ENCODE results near the gene SMIM10. TPM values are rescaled to one million over a fixed set of nuclear protein-coding genes. Genes with fewer than 3 reads are reported as not detected.
A peak's percentile ranks its signal among the peaks of the same experiment; 100 is the strongest.
"Not testable (repeated sequence)": the region's sequence is repeated elsewhere in the genome, so short reads cannot be mapped to it uniquely, and the experiment has no call there.

The SMIM10 gene
- polyA plus RNA-seq, 3 donors, result 8.5 to 13.0 (median 10.3) TPM

DNA sequence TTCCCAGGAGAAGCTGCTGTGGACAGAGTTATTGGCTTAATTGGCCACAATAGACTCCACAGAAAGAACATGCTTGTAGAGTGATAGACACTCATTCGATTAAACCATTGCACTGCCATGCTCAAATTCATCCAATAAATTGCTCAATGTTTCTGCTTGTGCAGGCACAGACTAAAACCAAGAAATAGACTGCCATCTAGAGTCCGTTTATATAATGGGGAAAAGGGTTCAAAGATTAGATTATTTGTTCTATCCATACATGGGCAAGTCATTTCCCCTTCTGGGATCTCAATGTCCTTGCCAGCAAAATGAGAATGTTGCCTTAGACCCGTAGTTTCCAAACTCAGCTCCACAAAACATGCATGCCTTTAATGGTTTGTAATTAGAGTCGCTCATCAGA is 8.7 kb downstream of the SMIM10 start:
- DNase-seq (ENCODE audit: extremely low read depth in 1 of 11, low read depth in 9 of 11, low spot score in 4 of 11), result no peak

DNA sequence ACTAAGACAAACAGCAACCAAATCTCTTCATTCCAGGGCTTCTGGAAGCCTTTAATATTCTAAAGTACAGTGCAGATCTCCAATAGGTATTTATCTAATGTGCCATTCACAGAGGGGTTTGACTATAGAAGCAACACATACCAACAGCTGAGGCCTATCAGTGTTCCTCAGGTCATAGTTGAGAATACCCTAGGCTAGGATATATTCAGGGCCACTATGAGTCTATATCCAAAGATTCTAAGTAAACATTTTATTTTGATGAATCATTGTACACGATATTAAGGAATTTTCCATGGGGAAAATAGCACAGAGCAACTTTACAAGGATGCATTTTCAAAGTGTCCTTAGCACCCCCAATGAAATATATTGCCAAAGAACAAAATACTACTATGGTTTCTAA is 9.7 kb downstream of the SMIM10 start:
- DNase-seq (ENCODE audit: extremely low read depth in 1 of 11, low read depth in 9 of 11, low spot score in 4 of 11), result no peak

DNA sequence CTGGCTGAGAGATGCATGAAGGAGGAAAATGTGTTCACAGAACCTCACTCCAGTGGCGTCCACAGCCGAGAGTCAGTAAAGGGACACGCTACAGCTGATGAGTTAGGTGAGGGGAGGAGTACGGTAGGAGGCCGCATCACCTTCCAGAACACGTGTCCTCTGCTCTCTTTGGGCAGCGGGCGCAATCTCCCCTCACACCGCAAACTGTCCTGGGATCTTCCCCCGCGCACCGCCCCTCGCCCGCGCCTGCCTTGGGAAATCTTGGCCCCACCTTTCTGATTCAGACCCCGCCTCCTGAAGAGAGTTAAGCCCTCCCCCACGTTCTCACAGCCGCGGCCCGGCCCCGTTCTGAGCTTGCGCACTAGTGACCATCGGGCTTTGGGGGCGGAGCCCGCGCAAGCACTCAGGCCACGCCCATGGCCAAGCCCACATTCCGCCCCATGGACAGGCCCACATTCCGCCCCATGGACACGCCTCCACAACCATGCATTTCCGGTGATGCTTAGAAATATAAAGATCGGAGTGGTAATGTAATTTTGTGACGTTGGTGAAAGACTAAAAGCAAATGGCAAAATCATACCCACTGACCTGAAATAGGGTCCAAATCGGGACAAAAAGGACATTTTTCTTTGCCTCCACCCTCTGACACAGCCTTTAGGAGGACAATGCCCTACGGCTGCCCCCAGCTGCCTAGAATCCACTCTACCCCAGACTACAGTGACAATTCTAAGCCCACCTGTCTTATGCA is 13.3 kb downstream of the SMIM10 start:
- peak; percentile 75 to 89 (median 85) for DNase-seq (ENCODE audit: extremely low read depth in 1 of 11, low read depth in 9 of 11, low spot score in 4 of 11)

DNA sequence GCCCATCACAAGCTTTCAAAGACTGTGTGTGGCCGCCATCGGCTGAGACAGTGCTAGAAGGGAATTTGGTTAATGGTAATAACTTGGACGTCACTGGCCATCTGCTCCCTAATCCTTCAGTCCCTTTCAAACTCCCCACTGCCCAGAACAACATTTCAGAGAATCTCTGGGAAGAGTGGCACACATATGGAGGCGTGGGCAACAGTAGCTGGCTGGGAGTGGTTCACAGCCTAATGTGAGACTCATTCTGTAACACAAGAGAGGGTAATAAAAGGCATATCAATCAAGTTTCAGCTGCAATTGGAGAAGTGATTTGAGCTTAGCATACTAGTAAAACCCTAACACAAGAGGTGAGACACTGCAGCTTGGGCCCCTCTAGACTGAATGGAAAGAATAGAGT is 15.4 kb downstream of the SMIM10 start:
- DNase-seq (ENCODE audit: extremely low read depth in 1 of 11, low read depth in 9 of 11, low spot score in 4 of 11), result no peak

DNA sequence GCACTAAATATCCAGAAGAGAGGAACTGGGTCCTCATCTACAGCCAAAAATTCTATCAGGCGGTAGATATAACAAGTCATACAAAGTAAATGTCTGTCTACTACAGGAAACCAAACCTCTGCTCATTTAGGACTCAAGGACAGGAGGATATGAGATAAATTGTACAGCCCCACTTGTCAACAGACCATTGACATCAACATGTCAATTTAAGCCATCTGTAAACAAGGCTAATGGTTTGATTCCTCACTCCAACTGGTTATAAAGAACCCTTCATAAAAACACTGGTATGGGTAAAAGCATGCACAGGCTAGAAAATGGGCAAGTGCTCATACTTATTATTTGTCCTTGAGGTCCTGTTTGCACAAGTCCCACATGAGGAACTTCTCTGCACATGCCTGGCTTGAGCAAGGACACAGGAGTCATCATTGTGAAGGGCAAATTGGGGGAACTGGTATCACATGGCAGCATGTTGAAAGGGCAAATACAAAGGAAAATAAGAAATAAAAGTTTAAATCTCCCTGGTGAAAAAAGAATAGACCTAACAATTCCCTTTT is 18.3 kb downstream of the SMIM10 start:
- DNase-seq (ENCODE audit: extremely low read depth in 1 of 11, low read depth in 9 of 11, low spot score in 4 of 11), result no peak

DNA sequence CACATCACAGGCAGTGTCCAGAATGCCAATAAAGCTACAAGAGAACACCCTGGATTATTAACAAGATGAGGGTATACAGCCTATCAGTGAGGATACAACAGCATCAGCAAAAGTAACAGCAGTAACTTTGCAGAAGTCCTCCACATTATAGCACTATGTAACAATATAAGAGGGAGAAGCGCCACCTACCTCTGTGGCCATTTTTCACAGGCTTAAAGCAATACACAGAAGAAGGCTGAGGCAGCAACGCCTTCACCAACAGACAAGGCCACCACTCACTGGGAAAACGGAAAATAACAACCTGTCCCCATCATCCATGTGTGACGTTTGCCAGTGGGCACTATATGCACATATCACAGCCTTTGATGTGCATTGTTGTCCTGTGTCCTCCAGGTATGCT is 19.0 kb downstream of the SMIM10 start:
- no peak for DNase-seq (ENCODE audit: extremely low read depth in 1 of 11, low read depth in 9 of 11, low spot score in 4 of 11)

DNA sequence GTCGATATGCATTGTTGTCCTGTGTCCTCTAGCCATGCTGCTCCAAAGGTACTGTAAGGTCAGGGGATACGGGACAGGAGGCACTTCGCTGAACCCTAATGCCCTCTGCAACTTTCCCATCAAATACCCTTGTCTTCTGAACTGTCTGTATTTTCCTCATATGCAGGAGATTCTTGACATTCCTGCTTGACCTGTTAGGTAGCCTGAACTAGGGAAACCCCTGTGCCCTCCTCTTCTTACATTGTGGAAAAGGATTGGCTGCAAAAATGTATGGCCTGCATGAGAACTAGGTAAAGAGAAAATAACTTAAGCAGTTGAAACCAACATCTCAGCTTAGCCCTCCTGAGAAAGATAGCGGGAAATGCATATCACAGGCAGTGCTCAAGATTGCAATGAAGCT is 20.1 kb downstream of the SMIM10 start:
- DNase-seq (ENCODE audit: extremely low read depth in 1 of 11, low read depth in 9 of 11, low spot score in 4 of 11), result no peak

DNA sequence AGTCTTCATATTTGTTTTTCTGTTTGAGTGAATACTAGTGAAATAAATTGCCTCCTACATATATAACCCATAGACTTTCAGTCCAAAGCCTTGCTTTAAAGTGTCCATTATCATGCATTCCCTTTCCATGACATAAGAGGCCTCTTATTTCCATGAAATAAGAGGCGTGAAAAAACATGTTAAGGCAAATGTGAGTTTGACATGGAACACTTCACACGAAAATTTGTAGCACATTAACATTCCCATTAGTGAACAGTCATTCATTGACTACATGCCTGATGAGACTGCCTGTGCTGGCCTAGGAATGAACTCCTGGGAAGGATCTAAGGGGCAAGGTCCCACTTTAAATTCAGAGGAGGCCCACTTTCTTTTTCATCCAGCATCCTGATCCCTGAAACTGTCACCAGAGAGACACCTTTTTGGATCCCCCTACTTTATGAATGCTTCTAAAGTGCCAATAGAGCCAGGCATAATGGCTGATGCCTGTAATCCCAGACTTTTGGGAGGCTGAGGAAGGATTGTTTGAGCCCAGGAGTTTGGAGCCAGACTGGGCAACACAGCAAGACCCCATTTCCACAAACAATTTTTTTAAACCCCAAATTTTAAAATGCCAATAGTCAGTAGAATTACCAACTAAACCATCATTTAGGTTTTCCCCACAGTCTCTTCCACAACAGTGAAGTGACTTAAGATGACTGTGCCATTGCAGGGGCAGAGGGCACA is 24.9 kb downstream of the SMIM10 start:
- no peak for DNase-seq (ENCODE audit: extremely low read depth in 1 of 11, low read depth in 9 of 11, low spot score in 4 of 11)

DNA sequence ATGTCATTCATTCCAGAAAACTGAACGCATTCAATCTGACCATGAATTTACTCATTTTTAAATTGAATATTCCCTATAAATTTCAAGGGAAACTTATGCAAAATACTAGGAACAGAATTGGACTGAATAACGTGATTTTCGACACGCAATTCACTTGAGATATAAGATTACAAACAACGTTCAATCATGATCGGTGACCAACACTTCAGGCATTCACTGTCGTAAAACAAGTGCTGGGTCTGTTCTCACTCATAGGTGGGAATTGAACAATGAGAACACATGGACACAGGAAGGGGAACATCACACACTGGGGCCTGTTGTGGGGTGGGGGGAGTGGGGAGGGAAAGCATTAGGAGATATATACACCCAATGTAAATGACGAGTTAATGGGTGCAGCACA is 29.1 kb downstream of the SMIM10 start:
- DNase-seq (ENCODE audit: extremely low read depth in 1 of 11, low read depth in 9 of 11, low spot score in 4 of 11), result not testable (repeated sequence)

DNA sequence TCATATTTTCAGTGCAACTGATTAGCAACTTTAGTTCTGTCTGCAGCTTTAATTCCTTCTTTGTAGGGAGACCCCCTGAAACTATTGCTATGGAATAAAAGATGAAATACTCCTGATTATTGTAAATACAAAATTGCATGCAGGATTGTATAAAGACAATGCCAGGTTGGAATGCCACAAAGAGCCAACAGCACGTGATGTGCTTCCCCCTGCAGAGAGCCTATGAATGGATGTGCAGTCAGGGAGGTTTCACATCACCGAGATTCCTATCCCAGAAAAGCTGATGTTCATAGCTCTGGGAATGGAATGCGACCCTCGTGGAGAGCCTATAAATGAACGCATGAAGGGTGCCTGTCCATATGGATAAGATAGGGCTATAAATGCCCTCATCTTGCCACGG is 33.0 kb downstream of the SMIM10 start:
- DNase-seq (ENCODE audit: extremely low read depth in 1 of 11, low read depth in 9 of 11, low spot score in 4 of 11), result not testable (repeated sequence)

DNA sequence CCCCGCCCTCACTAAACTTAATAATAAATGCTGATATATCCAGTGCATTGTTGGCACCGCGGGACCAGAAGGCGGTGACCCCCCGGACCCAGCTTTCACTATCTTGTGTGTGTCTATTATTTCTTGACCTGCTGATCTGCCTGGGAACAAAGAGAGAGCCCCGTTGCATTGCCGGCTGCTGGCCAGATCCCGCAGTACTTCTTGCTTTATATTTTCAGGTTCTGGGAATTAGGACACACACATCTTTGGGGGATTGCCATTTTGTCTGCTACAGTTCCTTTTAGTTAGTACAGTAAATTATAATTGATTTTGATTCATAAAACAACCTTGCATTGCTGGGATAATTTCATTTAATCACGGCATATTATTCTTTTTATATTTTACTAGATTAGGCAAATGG is 33.7 kb downstream of the SMIM10 start:
- DNase-seq (ENCODE audit: extremely low read depth in 1 of 11, low read depth in 9 of 11, low spot score in 4 of 11), result no peak

DNA sequence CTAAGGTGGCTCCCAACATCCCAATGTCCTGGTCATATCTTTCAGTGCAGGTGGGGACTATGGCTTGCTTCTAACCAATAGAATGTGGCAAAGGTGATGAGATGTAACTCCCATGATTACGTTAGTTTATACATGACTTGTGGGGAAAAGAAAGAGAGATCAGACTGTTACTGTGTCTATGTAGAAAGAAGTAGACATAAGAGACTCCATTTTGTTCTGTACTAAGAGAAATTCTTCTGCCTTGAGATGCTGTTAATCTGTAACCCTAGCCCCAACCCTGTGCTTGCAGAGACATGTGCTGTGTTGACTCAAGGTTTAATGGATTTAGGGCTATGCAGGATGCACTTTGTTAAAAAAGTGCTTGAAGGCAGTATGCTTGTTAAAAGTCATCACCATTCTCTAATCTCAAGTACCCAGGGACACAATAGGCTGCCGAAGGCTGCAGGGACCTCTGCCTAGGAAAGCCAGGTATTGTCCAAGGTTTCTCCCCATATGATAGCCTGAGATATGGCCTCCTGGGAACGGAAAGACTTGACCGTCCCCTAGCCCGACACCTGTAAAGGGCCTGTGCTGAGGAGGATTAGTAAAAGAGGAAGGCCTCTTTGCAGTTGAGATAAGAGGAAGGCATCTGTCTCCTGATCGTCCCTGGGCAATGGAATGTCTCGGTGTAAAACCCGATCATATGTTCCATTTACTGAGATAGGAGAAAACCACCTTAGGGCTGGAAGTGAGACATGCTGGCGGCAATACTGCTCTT is 39.6 kb downstream of the SMIM10 start:
- not testable (repeated sequence) for DNase-seq (ENCODE audit: extremely low read depth in 1 of 11, low read depth in 9 of 11, low spot score in 4 of 11)

DNA sequence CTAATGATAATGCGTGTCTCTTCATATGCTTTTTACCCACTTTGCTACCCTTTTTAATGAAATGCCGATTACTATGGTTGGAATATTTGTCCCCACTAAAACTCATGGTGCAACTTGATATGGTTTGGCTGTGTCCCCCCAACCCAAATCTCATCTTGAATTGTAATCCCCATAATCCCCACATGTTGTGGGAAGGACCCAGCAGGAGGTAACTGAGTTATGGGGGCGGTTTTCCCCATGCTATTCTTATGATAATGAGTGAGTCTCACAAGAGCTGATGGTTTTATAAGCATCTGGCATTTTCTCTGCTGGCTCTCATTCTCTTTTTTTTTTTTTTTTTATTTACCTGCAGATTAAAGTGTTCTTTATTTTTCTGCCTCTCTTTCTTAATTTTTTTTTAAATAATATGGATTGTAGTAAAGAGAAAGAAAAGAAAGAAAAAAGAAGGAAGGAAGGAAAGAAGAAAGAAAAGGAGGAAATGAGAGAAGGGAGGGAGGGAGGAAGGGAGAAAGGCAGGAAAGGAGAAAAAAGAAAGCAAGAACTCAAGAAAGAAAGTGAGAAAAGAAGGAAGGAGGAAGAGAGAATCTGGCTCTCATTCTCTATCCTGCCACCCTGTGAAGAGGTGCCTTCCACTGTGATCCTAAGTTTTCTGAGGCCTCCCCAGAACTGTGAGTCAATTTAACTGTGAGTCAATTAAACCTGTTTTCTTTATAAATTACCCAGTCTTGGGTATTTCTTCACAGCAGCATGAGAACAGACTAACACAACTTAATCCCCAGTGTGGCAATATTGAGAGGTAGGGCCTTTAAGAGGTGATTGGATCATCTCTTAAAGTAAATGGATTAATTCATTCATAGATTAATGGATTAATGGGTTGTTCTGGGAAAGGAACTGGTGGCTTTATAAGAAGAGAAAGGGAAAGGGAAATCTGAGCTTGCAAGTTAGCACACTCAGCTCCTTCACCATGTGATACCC is 50.6 kb downstream of the SMIM10 start:
- not testable (repeated sequence) for DNase-seq (ENCODE audit: extremely low read depth in 1 of 11, low read depth in 9 of 11, low spot score in 4 of 11)

Other genes with a start within 250 kb of the SMIM10 start
- gene PABIR2, start 193.8 kb upstream of the SMIM10 start, polyA plus RNA-seq (ENCODE audit: insufficient read length in 3 of 3), result 10 to 100 TPM; 35.4 to 44.8 (median 40.6) TPM
- gene MOSPD1, start 75.7 kb upstream of the SMIM10 start, polyA plus RNA-seq (ENCODE audit: insufficient read length in 3 of 3), result 10 to 100 TPM; 20.5 to 24.1 (median 21.6) TPM
- 10 to 100 TPM; 18.9 to 25.9 (median 25.4) TPM for gene RTL8B, start 31.6 kb downstream of the SMIM10 start, polyA plus RNA-seq (ENCODE audit: insufficient read length in 3 of 3)
- gene RTL8C, start 41.4 kb downstream of the SMIM10 start, polyA plus RNA-seq (ENCODE audit: insufficient read length in 3 of 3), result 100 to 1,000 TPM; 164 to 184 (median 181) TPM
- 10 to 100 TPM; 82.7 to 97.2 (median 84.2) TPM for gene RTL8A, start 61.1 kb downstream of the SMIM10 start, polyA plus RNA-seq (ENCODE audit: insufficient read length in 3 of 3)
- gene SMIM10L2B, start 107.7 kb downstream of the SMIM10 start, polyA plus RNA-seq (ENCODE audit: insufficient read length in 3 of 3), result 1 to 10 TPM; 5.9 to 7.7 (median 6.8) TPM
- gene ETDB, start 129.5 kb downstream of the SMIM10 start, polyA plus RNA-seq (ENCODE audit: insufficient read length in 3 of 3), result not detected
- under 1 TPM; 0.20 to 0.30 (median 0.20) TPM for gene CT55, start 180.4 kb downstream of the SMIM10 start, polyA plus RNA-seq (ENCODE audit: insufficient read length in 3 of 3)